HG02610 (cell line): ENCODE results near the gene C21orf91.

ENCODE experiments used
- ATAC-seq: cut with Tn5 transposase; IDR thresholded peaks from one replicate; pipeline ENCODE4 v1.9.1; 2021; ENCODE audit warnings: mild to moderate bottlenecking, moderate library complexity; ENCODE audit not compliant: unreplicated experiment

C21orf91 gene

GRCh38 chr21:17799414-17800164, 19.6 kb downstream of the C21orf91 start:
- no peak for ATAC-seq

GRCh38 chr21:17798796-17799195, 20.4 kb downstream of the C21orf91 start:
- no peak for ATAC-seq

GRCh38 chr21:17797967-17798366, 21.2 kb downstream of the C21orf91 start:
- ATAC-seq = no peak

GRCh38 chr21:17796503-17796902, 22.7 kb downstream of the C21orf91 start:
- no peak for ATAC-seq

- no peak for ATAC-seq
These were observed 23.1 kb downstream of the C21orf91 start for GRCh38 chr21:17796037-17796403.

- ATAC-seq = no peak
These were observed 23.8 kb downstream of the C21orf91 start for GRCh38 chr21:17795146-17796036.

GRCh38 chr21:17794518-17795145, 24.5 kb downstream of the C21orf91 start:
- no peak for ATAC-seq

GRCh38 chr21:17793246-17794123, 25.7 kb downstream of the C21orf91 start:
- ATAC-seq = peak; percentile 64

GRCh38 chr21:17789656-17790055, 29.5 kb downstream of the C21orf91 start:
- no peak for ATAC-seq

GRCh38 chr21:17789069-17789468, 30.1 kb downstream of the C21orf91 start:
- no peak for ATAC-seq

GRCh38 chr21:17786851-17787181, 32.3 kb downstream of the C21orf91 start:
- no peak for ATAC-seq

GRCh38 chr21:17786071-17786850, 32.9 kb downstream of the C21orf91 start:
- peak; percentile 20 for ATAC-seq

GRCh38 chr21:17785403-17785788, 33.8 kb downstream of the C21orf91 start:
- ATAC-seq = no peak

GRCh38 chr21:17784604-17785402, 34.4 kb downstream of the C21orf91 start:
- peak; percentile 60 for ATAC-seq

GRCh38 chr21:17784180-17784598, 35.0 kb downstream of the C21orf91 start:
- ATAC-seq = peak; percentile 39

- peak; percentile 21 for ATAC-seq
These were observed 35.5 kb downstream of the C21orf91 start for GRCh38 chr21:17783481-17784179.

GRCh38 chr21:17783003-17783402, 36.2 kb downstream of the C21orf91 start:
- ATAC-seq = no peak

- ATAC-seq = no peak
These were observed 37.1 kb downstream of the C21orf91 start for GRCh38 chr21:17782051-17782450.

- no peak for ATAC-seq
These were observed 37.6 kb downstream of the C21orf91 start for GRCh38 chr21:17781524-17781923.
